ENCODE data around the gene CASP8. TPM values are rescaled to one million over a fixed set of nuclear protein-coding genes. Genes with fewer than 3 reads are reported as not detected.

Gene CASP8
- polyA plus RNA-seq, 1 donor from 2014 or later: not detected

GRCh38 chr2:201279079-201279478, 18.7 kb downstream of the CASP8 start:
- no peak overlapping the region for H3K27ac ChIP-seq (ENCODE audit: low read length)
- H3K27me3 ChIP-seq (ENCODE audit: insufficient read depth, low read depth, low read length): no peaks in the 10 kb centered on the region
- no peak for TF ChIP-seq RAD21 (conservative IDR thresholded peaks at IDR 0.05)
- no peak for TF ChIP-seq EZH2 (IDR thresholded peaks at IDR 0.05; ENCODE audit: borderline replicate concordance, insufficient read depth, low read length, poor library complexity, severe bottlenecking)
- TF ChIP-seq POLR2AphosphoS5 (IDR thresholded peaks at IDR 0.05): no peak
- no peak for TF ChIP-seq SMC3 (conservative IDR thresholded peaks at IDR 0.05; ENCODE audit: poor library complexity)
- TF ChIP-seq CTCF (IDR thresholded peaks at IDR 0.05; ENCODE audit: poor library complexity, severe bottlenecking): no peak
- no peak for TF ChIP-seq REST (IDR thresholded peaks at IDR 0.05; ENCODE audit: borderline replicate concordance)
- no peak for TF ChIP-seq TAF1 (IDR thresholded peaks at IDR 0.05; ENCODE audit: low read depth)
- TF ChIP-seq MXI1 (conservative IDR thresholded peaks at IDR 0.05; ENCODE audit: poor library complexity, severe bottlenecking): no peak
- no peak for TF ChIP-seq EP300 (conservative IDR thresholded peaks at IDR 0.05; ENCODE audit: poor library complexity, severe bottlenecking)
- H3K36me3 ChIP-seq (ENCODE audit: insufficient read depth, low read length): no peaks in the 10 kb centered on the region
- no peaks in the 10 kb centered on the region for H3F3A ChIP-seq (ENCODE audit: insufficient read depth, low read length, poor library complexity, severe bottlenecking)
- no peaks in the 10 kb centered on the region for H3K9me3 ChIP-seq (ENCODE audit: low read length)
- H2AFZ ChIP-seq (ENCODE audit: low read depth, low read length): no peak overlapping the region
- no peaks in the 10 kb centered on the region for H3K79me2 ChIP-seq (replicated peaks; ENCODE audit: insufficient read depth, low read length)
- no peak overlapping the region for H3K9ac ChIP-seq (ENCODE audit: low read length)
- no peaks in the 10 kb centered on the region for H4K20me1 ChIP-seq (ENCODE audit: insufficient read depth)
- H3K4me2 ChIP-seq (ENCODE audit: low read length): no peak overlapping the region
- no peak overlapping the region for H3K4me3 ChIP-seq (ENCODE audit: low read length)
- no peaks in the 10 kb centered on the region for H3K9me2 ChIP-seq (ENCODE audit: insufficient read depth, low read length)

- no peaks in the 10 kb centered on the region for H3K27me3 ChIP-seq (ENCODE audit: insufficient read depth, low read depth, low read length)
- no peaks in the 10 kb centered on the region for H3F3A ChIP-seq (ENCODE audit: insufficient read depth, low read length, poor library complexity, severe bottlenecking)
- H3K4me3 ChIP-seq (ENCODE audit: low read length): no peak overlapping the region
- no peaks in the 10 kb centered on the region for H3K36me3 ChIP-seq (ENCODE audit: insufficient read depth, low read length)
- no peaks in the 10 kb centered on the region for H4K20me1 ChIP-seq (ENCODE audit: insufficient read depth)
- H2AFZ ChIP-seq (ENCODE audit: low read depth, low read length): no peak overlapping the region
- H3K4me2 ChIP-seq (ENCODE audit: low read length): no peak overlapping the region
- no peak overlapping the region for H3K27ac ChIP-seq (ENCODE audit: low read length)
- TF ChIP-seq MXI1 (conservative IDR thresholded peaks at IDR 0.05; ENCODE audit: poor library complexity, severe bottlenecking) (no peak), POLR2AphosphoS5 (IDR thresholded peaks at IDR 0.05) (no peak)
- H3K9ac ChIP-seq (ENCODE audit: low read length): no peak overlapping the region
- H3K79me2 ChIP-seq (replicated peaks; ENCODE audit: insufficient read depth, low read length): no peaks in the 10 kb centered on the region
- no peaks in the 10 kb centered on the region for H3K9me3 ChIP-seq (ENCODE audit: low read length)
- H3K9me2 ChIP-seq (ENCODE audit: insufficient read depth, low read length): no peaks in the 10 kb centered on the region
Measured at GRCh38 chr2:201280191-201281040, 20.1 kb downstream of the CASP8 start.

All from neural cell (in vitro differentiated cells).